ENCODE measurements around the gene GPSM1.

The GPSM1 gene

DNA sequence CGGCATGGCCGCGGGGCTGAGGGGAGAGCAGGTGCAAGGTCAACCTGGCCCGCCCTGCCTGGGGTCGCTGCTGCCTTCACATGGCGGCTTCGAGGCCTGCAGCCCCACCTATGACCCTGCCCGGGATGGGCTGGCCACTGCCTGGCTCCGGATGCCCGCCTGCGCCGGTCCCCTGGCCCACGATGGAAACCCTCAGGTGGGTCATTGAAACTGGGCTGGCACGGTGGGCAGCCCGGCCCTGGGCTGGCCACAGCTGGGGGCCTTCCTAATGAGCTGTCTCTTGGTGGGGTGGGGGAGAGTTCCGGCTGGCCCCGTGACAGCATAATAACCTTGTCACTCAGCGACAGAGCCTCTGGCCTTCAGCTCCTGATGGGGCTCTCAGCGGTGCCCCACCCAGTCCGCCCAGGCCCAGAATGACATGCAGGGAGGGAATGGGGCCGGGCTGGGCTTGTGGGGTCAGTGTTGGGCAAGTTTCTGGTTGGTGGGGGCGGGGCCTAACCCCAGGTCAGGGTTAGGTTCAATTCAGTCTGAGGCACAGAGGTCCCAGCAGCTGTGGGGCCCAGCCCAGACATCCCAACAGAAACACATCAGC, 23.4 kb upstream of the GPSM1 start, which contains the start of gene CCDC187:
TSS of gene CCDC187 (minus strand) at position 270 of the 592 bp plus-strand sequence. CDS start at position 6, 264 bp downstream.
- in situ Hi-C loops (cut with MboI; ENCODE audit: low sequenced_read_pairs) = no loop called here

DNA sequence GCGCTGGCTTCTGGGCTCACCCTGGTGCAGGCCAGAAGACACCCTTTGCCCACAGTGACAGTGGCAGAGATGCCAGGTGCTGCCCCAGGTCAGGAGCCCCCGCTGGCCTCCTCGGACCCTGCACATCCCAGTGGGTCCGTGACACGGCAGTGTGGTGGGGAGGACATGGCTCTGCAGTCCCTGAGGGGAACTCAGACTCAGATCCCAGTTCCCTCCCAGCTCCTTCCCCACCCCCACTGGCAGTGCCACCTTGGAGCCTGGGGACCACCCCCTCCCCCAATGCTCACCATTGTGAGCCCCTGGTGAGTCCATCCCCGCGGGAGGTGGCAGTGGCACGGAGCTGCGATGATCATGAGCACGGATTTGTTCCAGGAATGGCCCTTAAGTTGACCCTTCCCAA, 22.9 kb upstream of the GPSM1 start:
- in situ Hi-C loops (cut with MboI; ENCODE audit: low sequenced_read_pairs) = no loop called here

DNA sequence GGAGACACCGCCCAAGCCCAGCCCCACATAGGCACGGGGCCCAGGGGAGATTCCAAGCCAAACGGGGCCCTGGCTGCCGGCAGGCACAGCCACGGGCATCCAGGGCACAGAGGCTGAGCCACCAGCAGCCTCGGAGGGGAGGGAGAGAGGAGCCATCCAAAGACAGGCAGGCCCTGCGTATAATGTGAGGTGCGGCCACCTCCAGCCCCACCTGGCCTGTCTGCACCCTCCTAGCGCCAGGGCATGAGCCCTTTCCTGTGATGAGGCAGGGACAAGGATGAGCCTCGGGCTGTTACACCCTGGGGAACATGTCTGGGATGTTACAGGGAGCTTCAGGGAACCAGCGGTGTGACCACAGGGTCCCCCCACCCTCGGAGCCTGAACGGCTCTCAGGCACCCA, 22.4 kb upstream of the GPSM1 start:
- in situ Hi-C loops (cut with MboI; ENCODE audit: low sequenced_read_pairs) = no loop called here

DNA sequence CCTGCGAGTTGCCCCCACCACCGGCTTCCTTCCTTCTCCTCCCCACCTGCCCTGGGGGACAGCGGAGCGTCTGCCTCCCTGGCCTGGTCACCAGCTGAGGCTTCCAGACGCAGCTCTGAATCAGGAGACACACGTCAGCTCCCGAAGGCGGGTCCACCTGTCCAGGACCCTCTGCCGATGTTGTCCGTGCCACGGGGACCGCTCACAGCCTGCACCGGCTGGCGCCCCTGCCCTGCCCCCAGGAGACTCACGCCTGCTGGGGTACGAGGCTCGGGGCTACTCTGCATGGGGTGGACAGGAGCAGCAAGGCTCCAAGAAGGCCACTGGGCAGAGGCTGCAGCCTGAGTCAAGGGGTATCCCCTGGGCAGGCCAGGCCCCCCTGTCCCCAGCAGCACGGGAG, 21.5 kb upstream of the GPSM1 start:
- in situ Hi-C loops (cut with MboI; ENCODE audit: low sequenced_read_pairs) = no loop called here

DNA sequence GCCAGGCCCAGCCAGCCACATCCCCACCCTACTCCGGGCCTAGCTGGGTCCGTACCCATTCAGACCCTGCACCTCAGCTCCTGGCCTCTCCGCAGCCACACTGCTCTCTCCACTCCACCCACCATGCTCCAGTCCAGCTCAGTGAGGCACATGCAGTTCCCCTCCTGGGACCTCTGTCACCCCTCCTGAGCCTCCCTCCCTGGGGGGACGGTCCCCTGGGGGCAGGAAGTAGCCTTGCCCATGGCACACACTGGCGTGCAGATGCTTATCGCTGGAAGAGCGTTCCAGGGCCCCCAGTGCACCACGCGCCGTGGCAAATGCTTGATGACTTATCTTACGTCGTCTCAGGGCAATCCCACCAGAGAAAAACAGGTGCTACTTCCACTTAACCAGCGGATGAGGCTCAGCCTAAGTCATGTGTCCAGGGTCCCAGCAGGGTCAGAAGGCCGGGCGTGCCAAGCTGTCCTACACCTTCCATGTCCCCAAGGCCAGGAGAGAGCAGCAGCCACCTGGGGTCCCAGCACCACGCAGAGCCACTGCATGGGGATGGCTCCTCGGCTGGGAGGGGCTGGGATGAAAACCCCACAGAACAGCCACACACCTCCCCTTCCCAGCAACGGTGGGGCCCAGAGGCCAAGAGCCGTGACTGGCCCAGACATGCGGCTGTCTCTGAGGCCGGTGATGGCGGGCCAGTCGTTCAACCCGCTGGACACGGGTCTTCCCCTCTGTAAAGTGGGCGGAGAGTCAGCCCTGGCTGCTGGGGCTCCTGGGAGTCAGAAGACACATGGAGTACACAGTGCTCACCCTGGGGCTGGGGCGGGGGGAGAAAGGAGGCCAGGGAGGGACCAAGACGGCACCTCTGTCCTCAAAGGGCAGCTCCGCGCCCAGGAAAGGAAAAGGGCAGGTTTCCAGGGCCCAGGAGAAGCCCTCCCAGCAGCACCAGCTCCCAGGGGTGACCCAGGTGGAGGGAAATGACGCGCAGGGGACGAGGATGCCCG, 20.8 kb upstream of the GPSM1 start:
- in situ Hi-C loops (cut with MboI; ENCODE audit: low sequenced_read_pairs) = no loop called here

DNA sequence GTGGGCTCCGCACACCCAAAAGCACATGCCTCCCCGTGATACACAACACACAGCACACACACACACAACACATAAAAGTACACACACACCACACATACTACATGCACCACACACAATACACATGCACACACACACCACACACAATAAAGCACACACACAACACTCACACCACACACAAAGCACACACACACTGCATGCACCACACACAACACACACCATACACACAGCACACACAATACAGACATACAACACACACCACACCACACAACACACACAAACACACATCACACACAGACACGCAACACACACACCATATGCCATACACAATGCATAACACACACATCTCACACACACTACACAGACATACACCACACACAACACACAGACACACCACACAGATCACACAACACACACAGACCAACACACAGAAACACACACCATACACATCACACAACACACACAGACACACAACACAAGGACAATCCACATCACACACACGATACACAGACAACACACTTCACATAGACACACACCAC, 20.1 kb upstream of the GPSM1 start:
- in situ Hi-C loops (cut with MboI; ENCODE audit: low sequenced_read_pairs) = no loop called here

DNA sequence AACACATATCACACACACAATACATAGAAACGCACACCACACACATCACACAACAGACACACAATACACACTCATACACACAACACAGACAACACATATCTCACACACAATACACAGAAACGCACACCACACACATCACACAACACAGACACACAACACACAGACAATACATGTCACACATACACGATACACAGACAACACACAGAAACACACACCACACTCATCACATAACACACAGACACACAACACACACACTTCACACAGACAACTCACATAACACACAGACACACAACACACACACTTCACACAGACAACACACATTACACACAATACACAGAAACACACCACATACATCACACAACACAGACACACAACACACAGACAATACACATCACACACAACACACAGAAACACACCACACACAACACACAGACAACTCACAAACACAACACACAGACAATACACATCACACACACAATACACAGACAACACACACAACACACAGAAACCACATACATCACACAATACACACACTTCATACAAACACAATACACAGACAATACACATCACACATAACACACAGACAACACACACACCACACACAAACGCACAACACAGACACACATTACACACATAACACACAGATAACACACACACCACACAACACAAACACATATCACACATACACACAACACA, 19.2 kb upstream of the GPSM1 start:
- in situ Hi-C loops (cut with MboI; ENCODE audit: low sequenced_read_pairs) = no loop called here

DNA sequence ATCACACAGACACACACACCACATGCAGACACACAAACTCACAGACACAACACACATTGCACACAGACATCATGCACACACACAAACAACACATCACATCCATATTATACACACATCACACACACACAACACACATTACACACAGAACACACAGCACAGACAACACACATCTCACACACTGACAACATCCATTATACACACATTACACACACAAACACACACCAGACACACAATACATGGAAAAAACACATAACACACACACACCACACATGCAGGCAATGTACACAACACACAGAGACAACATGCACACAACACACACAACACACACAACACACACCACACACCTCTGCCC, 18.7 kb upstream of the GPSM1 start:
- in situ Hi-C loops (cut with MboI; ENCODE audit: low sequenced_read_pairs) = no loop called here

DNA sequence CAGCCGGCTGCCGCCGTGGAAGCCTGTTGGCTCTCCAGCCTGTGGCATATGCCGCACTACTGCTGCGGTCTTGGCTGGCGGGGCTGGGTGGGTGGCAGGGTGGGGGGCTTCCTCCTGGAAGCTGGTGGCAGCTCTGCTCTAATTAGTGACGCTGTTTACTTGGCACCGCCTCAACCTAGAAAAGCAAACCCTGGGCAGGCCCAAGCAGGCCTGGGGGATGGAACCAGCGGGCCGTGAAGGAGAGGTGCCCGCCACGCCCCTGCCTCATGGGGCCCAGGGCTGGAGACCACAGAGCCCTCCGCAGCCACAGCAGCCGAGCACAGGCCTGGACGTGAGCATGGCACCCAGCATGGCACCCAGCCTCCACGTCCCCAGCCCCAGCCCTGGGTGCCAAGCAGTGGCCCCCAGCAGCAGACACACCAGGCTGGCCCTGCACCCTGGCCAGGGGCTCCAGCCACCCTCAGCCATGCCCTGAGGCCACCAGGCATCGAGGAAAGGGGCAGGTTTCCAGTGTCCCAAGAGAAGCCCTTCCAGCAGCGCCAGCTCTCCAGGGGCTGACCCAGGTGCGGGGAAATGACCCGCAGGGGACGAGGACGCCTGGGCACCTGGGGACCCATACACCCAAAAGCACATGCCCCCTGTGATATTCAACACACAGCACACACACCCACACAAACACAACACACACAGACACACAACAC, 18.1 kb upstream of the GPSM1 start:
- in situ Hi-C loops (cut with MboI; ENCODE audit: low sequenced_read_pairs) = no loop called here

DNA sequence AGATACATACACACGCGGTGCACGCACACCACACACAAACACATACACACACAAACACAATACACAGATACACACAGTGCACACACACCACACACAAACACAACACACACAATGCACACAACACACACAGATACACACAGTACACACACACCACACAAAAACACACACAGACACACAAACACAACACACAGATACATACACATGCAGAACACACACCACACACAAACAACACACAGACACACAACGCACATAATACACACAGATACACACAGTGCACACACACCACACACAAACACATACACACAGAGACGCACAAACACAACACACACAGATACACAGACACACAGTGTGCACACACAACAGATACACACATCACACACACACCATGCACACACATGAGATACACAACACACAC, 17.5 kb upstream of the GPSM1 start:
- in situ Hi-C loops (cut with MboI; ENCODE audit: low sequenced_read_pairs) = no loop called here

DNA sequence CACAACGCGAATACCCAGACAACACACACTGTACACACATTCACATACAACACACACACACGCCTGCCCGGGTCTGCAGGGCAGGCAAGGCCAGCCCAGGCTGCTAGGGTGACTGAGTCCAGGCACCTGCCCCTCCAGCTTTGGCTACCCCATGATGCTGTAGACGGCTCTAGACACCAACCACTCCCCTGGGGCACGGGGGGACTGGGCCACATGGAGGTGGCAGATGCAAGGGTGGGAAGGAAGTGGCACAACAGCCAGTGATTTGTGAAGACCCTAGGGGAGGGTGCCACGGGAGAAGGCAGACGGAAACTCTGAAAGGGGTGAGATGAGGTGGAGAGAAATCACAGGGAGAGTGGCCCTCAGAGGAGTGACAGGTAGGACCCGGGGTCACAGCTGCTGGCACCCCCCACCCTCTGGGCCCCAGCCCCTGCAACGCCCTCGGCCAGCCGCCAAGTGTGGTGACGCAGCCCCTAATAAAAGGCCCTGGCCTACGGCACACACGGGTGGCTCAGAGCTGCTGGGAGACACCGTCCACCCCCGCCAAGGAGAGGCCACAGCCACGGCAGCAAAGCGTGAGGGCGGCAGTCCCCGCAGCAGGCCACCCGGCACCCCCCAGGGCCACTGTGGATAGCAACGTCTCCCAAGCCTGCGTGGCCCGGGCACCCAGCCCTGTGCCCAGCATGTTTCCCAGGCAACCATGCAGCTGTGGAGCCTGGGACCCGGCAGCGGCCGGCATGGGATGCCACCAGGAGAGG, 16.9 kb upstream of the GPSM1 start:
- in situ Hi-C loops (cut with MboI; ENCODE audit: low sequenced_read_pairs) = no loop called here

DNA sequence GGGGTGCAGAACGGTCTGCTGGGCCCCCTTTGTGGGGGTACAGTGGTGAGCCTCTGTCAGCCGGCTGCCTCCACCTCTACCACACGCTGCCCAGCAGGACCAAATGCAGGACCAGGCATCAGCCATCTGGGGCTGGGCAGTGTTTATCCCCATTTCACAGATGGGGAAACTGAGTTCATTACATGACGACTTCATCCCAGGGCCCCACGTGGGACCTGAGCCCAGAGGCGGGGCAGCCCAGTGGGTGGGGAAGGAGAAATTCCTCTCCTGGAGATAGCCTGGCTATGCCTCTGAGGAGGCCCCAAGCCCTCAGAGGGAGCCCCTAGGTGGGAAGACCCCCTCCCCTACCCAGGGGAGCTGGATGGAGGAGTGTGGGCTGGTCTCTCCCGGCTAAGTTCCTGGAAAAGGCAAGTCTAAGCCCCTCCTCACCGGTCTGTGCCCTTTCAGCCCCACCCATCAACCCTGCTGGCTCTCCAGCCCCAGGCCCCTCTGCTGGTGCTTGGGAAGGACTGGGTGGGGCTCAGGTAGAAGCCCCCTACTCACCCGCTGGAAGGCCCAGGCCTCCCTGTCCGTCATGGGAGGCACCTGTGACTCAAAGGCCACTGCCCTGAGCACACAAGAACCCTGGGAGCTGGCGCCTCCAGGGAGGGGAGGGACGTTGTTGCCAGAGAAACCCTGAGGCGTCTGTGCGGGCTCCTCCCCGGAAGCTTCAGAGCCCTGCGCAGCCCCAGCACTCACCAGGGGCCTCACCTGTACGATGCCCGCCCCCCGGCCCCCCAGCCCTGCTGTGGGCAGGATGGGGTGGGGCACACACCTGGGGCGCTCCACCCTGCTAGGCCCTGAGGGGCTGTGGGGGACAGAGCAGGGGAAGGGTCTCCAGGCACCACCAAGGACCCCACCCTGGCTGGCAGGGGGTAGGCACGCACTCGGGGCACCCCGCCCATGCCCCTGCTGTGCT, 16.0 kb upstream of the GPSM1 start:
- in situ Hi-C loops (cut with MboI; ENCODE audit: low sequenced_read_pairs) = no loop called here

DNA sequence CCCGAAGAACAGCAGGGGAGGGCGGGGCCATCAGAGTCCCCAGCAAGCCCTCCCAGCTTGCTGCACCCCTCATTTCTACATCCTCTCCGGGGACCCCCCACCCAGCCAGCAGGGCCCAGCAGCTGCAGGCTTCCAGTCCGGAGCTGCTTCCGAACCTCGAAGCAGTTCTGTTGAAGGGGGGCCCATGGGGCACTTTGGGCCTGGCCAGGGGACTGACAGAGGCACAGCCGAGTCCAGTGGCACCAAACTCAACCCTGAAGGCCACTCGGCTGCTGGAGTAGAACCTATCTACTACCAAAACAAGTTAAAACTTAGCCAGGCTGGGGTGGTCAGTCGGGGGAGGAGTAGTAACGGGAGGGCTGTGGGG, 15.3 kb upstream of the GPSM1 start:
- in situ Hi-C loops (cut with MboI; ENCODE audit: low sequenced_read_pairs) = no loop called here

DNA sequence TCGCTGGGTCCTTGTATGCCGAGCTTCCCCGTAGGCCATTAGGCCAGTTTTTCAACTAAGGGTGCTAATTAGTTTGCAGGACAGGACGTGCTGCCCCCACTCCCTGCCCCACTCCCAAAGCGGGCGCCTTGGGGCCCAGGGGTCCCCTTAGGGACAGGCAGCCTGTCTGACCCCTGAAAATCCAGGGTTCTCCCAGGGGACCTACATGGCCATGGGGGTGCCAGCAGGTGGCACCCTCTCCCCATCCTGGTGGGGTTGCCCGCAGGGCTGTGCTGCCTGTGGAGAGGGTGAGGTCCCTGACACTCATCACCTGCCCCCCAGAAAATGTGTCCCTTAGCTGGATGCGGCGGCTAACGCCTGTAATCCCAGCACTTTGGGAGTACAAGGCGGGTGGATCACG, 14.9 kb upstream of the GPSM1 start:
- in situ Hi-C loops (cut with MboI; ENCODE audit: low sequenced_read_pairs) = no loop called here

DNA sequence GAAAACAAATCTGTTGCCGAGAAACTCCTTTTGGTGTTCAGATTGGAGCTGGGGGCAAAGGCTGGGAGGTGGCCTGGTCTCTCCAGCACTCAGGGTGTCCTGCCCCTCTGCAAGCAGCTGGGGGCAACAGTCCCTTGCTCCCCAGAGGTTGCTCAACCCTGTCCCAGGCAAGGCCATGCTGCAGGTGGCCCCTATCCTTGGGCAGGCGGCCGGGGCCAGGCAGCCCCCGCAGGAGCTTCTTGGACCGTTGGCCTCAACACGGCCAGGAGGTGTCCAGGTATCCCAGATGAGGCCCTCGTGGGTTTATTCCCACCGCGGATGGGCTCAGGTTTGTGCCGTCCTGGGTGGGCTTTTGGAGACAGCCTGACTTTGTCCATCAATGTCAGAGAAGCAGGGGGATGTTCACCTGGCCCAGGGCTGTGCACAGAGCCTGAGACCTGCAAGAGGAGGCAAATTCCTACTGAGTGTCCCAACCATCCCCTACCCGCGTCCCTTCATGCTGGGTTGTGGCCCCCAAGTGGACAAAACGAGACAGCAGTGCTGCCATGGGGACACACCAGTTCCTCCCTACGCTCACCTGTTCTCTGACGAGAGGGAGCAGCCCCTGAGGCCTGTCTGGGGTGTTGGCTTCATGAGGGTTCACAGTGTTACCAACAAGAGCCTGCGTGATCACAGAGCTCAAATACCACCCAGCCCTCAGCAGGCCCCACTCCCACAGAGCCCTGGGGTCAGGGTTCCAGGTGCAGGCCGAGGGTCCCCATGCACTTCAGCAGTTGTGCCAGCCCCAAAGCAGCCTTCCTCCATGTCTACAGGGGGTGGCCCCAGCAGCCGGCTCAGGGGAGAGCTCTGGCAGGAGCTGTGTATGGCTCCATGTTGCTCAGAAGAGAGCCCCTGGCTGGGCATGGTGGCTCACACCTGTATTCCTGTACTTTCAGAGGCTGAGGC, 14.0 kb upstream of the GPSM1 start:
- in situ Hi-C loops (cut with MboI; ENCODE audit: low sequenced_read_pairs) = no loop called here

DNA sequence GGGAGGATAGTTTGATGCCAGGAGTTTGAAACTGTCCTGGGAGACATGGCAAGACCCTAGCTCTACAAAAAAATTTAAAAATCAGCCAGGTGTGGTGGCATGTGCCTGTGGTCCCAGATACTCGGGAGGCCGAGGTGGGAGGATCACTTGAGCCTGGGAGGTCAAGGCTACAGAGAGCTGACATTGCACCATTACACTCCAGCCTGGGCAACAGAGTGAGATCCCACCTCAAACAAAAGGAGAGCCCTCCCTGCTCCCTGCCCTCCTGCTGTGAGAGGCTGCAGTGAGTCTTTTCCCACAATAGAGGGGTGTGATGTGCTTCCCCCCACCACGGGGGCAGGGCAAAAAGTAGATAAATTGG, 13.3 kb upstream of the GPSM1 start:
- in situ Hi-C loops (cut with MboI; ENCODE audit: low sequenced_read_pairs) = no loop called here

DNA sequence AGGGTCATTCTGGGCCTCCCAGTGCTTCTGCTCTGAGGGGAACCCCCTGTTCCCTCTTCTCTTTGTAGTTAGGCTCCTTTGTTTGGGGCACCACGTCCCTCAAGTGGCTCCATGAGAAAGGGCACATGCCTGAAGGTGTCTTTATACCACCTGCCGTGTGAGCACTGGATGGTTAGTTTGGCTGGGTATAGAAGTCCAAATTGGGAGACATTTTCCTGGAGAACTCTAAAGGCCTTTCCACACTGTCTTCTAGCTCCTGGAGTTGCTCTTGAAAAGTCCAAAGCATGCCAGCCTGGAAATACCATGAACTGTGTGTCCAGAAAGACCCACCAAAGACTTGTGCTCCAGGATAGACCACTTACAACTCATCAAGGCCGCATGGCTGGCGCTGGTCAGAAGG, 12.4 kb upstream of the GPSM1 start:
- in situ Hi-C loops (cut with MboI; ENCODE audit: low sequenced_read_pairs) = no loop called here

DNA sequence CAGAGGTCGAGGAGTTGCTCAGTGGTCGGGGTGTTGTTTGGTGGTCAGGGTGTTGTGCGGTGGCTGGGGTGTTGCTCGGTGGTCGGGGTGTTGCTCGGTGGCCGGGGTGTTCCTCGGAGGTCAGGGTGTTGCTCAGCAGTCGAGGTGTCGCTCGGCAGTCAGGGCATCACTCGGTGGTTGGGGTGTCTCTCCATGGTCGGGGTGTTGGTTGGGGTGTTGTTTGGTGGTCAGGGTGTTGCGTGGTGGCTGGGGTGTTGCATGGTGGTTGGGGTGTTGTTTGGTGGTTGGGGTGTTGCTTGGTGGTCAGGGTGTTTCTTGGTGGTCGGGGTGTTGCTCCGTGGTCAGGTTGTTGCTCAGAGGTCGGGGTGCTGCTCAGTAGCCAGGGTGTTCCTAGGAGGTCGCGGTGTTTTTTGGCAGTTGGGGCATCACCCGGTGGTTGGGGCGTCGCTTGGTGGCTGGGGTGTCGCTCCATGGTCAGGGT, 11.0 kb upstream of the GPSM1 start:
- in situ Hi-C loops (cut with MboI; ENCODE audit: low sequenced_read_pairs) = no loop called here
